Right atrium auricular region (tissue), 2 donors: Measurements from ENCODE around the gene SYT8. TPM values are rescaled to one million over a fixed set of nuclear protein-coding genes. Genes with fewer than 3 reads are reported as not detected.

Source experiments
- DNase-seq: peaks from one replicate; pipeline ENCODE4 v3.0.0-alpha.2; 2019; ENCODE audit warnings: low spot score
- H3K27ac ChIP-seq, 2 donors: fragments of 200-600 bp; sonication (generic); 1 replicate in 1 of 2; 2 replicates in 1 of 2; pipeline ENCODE4 v1.5.1; 2016 to 2019
- H3K27me3 ChIP-seq, 2 donors: fragments of 200-600 bp; sonication (generic); one replicate each; pipeline versions ENCODE4 v1.5.1 to v1.6.0; 2017 to 2019
- H3K36me3 ChIP-seq: fragments of 200-600 bp; sonication (generic); one replicate; pipeline ENCODE4 v1.5.1; 2016
- H3K4me1 ChIP-seq, 2 donors: fragments of 200-600 bp; sonication (generic); one replicate each; pipeline versions ENCODE4 v1.5.1 to v1.6.0; 2017 to 2019
- H3K4me3 ChIP-seq, 2 donors: fragments of 200-600 bp; sonication (generic); 1 replicate in 1 of 2; 2 replicates in 1 of 2; pipeline ENCODE4 v1.5.1; 2017 to 2019; ENCODE audit warnings: mild to moderate bottlenecking in 1 of 2, moderate library complexity in 1 of 2
- H3K9me3 ChIP-seq, 2 donors: fragments of 200-600 bp; sonication (generic); one replicate each; pipeline ENCODE4 v1.5.1; 2019
- CTCF ChIP-seq, 2 donors: fragments of 200-600 bp; sonication (generic); IDR thresholded peaks; one replicate each; pipeline ENCODE4 v1.5.1; 2019; ENCODE audit warnings: antibody characterized with exemption in 2 of 2
- total RNA-seq, 2 donors: library from RNA; depleted of rRNA; stranded (reverse); fragments of >200 nt; gene quantifications; one replicate each; pipeline ENCODE4 v1.1.0, GENCODE V29; 2016

SYT8 gene
- total RNA-seq, 2 donors from 2014 or later: not detected

GRCh38 chr11:1844221-1845094 lies 9.7 kb downstream of the SYT8 start:
- Histone ChIP-seq H3K9me3 (no peaks in the 10 kb centered on the region), H3K27ac (peak overlapping the region in 1 of 2 donors; percentile 16), H3K27me3 (no peaks in the 10 kb centered on the region), H3K4me1 (peaks cover 0 to 26% of the 10 kb centered on the region in 2 donors), H3K36me3 (no peaks in the 10 kb centered on the region), H3K4me3 (no peak overlapping the region)
- no peak for TF ChIP-seq CTCF (IDR thresholded peaks at IDR 0.05)
- DNase-seq: peak; percentile 80

- peaks cover 0 to 26% of the 10 kb centered on the region in 2 donors for H3K4me1 ChIP-seq
- no peak overlapping the region for H3K27ac ChIP-seq
- no peak for DNase-seq
- H3K9me3 ChIP-seq: no peaks in the 10 kb centered on the region
- no peaks in the 10 kb centered on the region for H3K27me3 ChIP-seq
- no peak for TF ChIP-seq CTCF (IDR thresholded peaks at IDR 0.05)
- H3K4me3 ChIP-seq: no peak overlapping the region
- no peaks in the 10 kb centered on the region for H3K36me3 ChIP-seq
These were observed 10.3 kb downstream of the SYT8 start for GRCh38 chr11:1845095-1845429.

GRCh38 chr11:1845561-1846452 lies 11.0 kb downstream of the SYT8 start:
- H3K36me3 ChIP-seq: no peaks in the 10 kb centered on the region
- DNase-seq: no peak
- no peak overlapping the region for H3K27ac ChIP-seq
- H3K27me3 ChIP-seq: no peaks in the 10 kb centered on the region
- H3K4me3 ChIP-seq: no peak overlapping the region
- no peaks in the 10 kb centered on the region for H3K9me3 ChIP-seq
- H3K4me1 ChIP-seq: peaks cover 0 to 26% of the 10 kb centered on the region in 2 donors
- TF ChIP-seq CTCF (IDR thresholded peaks at IDR 0.05): no peak

GRCh38 chr11:1846453-1846932 lies 11.7 kb downstream of the SYT8 start:
- no peak overlapping the region for H3K27ac ChIP-seq
- peaks cover 0 to 26% of the 10 kb centered on the region in 2 donors for H3K4me1 ChIP-seq
- no peak overlapping the region for H3K4me3 ChIP-seq
- no peaks in the 10 kb centered on the region for H3K9me3 ChIP-seq
- no peaks in the 10 kb centered on the region for H3K27me3 ChIP-seq
- no peak for DNase-seq
- no peaks in the 10 kb centered on the region for H3K36me3 ChIP-seq
- no peak for TF ChIP-seq CTCF (IDR thresholded peaks at IDR 0.05)

- Histone ChIP-seq H3K36me3 (no peaks in the 10 kb centered on the region), H3K27me3 (no peaks in the 10 kb centered on the region), H3K27ac (no peak overlapping the region), H3K9me3 (no peaks in the 10 kb centered on the region), H3K4me3 (no peak overlapping the region), H3K4me1 (peaks cover 0 to 24% of the 10 kb centered on the region in 2 donors)
- no peak for TF ChIP-seq CTCF (IDR thresholded peaks at IDR 0.05)
- no peak for DNase-seq
These were observed 12.4 kb downstream of the SYT8 start for GRCh38 chr11:1847006-1847735.
